Peyer's patch (tissue), 4 donors: ENCODE data around the gene GTSE1.

ENCODE experiments used
- POLR2A ChIP-seq, 2 donors: fragments of 450-650 bp; IDR thresholded peaks; one replicate each; pipeline ENCODE4 v1.5.1; 2017; ENCODE audit warnings: antibody characterized with exemption in 2 of 2, mild to moderate bottlenecking in 2 of 2, moderate library complexity in 2 of 2
- TF ChIP-seq, protein P1 (sequence below), 6 experiments: fragments of 450-650 bp in 4 of 6; fragments of 200-600 bp in 2 of 6; sonication (generic) in 1 of 6; IDR thresholded peaks; one replicate each; pipeline ENCODE4 v1.5.1; 2017 to 2019; ENCODE audit warnings: antibody characterized with exemption in 6 of 6, mild to moderate bottlenecking in 3 of 6, moderate library complexity in 1 of 6

DNA sequence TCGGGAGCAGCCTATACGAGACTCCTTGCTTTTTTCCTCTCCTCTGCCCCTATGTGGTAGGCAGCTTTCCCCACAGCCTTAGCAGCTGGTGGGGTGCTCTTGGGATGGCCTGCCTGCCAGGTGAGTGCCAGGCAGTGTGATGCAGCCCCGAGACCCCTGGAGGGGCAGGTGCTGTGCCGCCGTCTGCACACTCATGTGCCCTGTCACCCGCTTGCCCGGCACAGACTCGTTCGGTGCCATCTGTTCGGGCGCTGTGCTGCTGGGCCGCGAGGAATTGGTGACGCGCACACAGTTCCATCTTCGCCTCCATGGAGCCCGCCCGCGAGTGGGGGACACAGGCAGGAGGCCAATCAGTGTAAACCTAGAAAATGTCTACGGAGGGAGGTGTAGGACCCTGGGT is 54.0 kb downstream of the GTSE1 start:
- TF ChIP-seq, protein P1, sequence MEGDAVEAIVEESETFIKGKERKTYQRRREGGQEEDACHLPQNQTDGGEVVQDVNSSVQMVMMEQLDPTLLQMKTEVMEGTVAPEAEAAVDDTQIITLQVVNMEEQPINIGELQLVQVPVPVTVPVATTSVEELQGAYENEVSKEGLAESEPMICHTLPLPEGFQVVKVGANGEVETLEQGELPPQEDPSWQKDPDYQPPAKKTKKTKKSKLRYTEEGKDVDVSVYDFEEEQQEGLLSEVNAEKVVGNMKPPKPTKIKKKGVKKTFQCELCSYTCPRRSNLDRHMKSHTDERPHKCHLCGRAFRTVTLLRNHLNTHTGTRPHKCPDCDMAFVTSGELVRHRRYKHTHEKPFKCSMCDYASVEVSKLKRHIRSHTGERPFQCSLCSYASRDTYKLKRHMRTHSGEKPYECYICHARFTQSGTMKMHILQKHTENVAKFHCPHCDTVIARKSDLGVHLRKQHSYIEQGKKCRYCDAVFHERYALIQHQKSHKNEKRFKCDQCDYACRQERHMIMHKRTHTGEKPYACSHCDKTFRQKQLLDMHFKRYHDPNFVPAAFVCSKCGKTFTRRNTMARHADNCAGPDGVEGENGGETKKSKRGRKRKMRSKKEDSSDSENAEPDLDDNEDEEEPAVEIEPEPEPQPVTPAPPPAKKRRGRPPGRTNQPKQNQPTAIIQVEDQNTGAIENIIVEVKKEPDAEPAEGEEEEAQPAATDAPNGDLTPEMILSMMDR (IDR thresholded peaks at IDR 0.05): no peak
- no peak for TF ChIP-seq POLR2A (IDR thresholded peaks at IDR 0.05)
